Neuronal stem cell (in vitro differentiated cells): ENCODE data around the gene HTRA3.

Experiments
- DNase-seq: peaks from one replicate; pipeline ENCODE4 v3.0.0-alpha.2; 2013; ENCODE audit warnings: low spot score
- H2AFZ ChIP-seq: one replicate; pipeline ENCODE4 v1.6.1; 2013; ENCODE audit warnings: mild to moderate bottlenecking, low read length, inconsistent platforms
- H2AK5ac ChIP-seq: 2 replicates; pipeline ENCODE4 v1.6.1; 2013; ENCODE audit warnings: low read depth, mild to moderate bottlenecking, inconsistent platforms, low read length, moderate library complexity, mixed read lengths
- H2BK120ac ChIP-seq: 2 replicates; pipeline ENCODE4 v1.6.1; 2013; ENCODE audit warnings: low read depth, mild to moderate bottlenecking, inconsistent platforms, low read length, moderate library complexity, mixed read lengths
- H2BK12ac ChIP-seq: one replicate; pipeline ENCODE4 v1.6.1; 2013; ENCODE audit warnings: low read length, inconsistent platforms
- H2BK15ac ChIP-seq: 2 replicates; pipeline ENCODE4 v1.6.1; 2013; ENCODE audit warnings: mild to moderate bottlenecking, low read length, inconsistent platforms, mixed read lengths
- H2BK5ac ChIP-seq: one replicate; pipeline ENCODE4 v1.6.1; 2013; ENCODE audit warnings: inconsistent platforms, mild to moderate bottlenecking, low read length, moderate library complexity
- H3K14ac ChIP-seq: one replicate; pipeline ENCODE4 v1.6.1; 2013; ENCODE audit warnings: low read length, inconsistent platforms
- H3K18ac ChIP-seq: 2 replicates; pipeline ENCODE4 v1.6.1; 2013; ENCODE audit warnings: low read length, inconsistent platforms
- H3K23ac ChIP-seq: 2 replicates; pipeline ENCODE4 v1.6.1; 2013; ENCODE audit warnings: low read depth, mild to moderate bottlenecking, mixed read lengths, low read length, inconsistent platforms; ENCODE audit not compliant: poor library complexity
- H3K27ac ChIP-seq: replicated peaks from 3 replicates; pipeline ENCODE4 v1.5.1; 2013; ENCODE audit warnings: low read length, inconsistent platforms
- H3K27me3 ChIP-seq, 3 experiments: 2 replicates each; pipeline ENCODE4 v1.6.1; 2013; ENCODE audit warnings: low read length in 3 of 3, mild to moderate bottlenecking in 2 of 3, inconsistent platforms in 1 of 3, low read depth in 1 of 3, mixed read lengths in 1 of 3, moderate library complexity in 1 of 3; ENCODE audit not compliant: control insufficient read depth in 3 of 3, insufficient read depth in 3 of 3
- H3K36me3 ChIP-seq, 2 donors: replicated peaks in 1 of 2; 2 replicates each; pipeline ENCODE4 v1.6.1; 2013; ENCODE audit warnings: low read length in 2 of 2; ENCODE audit not compliant: control insufficient read depth in 2 of 2, insufficient read depth in 2 of 2
- H3K4ac ChIP-seq: 2 replicates; pipeline ENCODE4 v1.6.1; 2013; ENCODE audit warnings: inconsistent platforms, mild to moderate bottlenecking, low read length, moderate library complexity
- H3K4me1 ChIP-seq, 2 donors: 1 replicate in 1 of 2; 2 replicates in 1 of 2; pipeline ENCODE4 v1.6.1; 2013; ENCODE audit warnings: low read length in 2 of 2, low read depth in 1 of 2; ENCODE audit not compliant: control insufficient read depth in 2 of 2, insufficient read depth in 1 of 2
- H3K4me2 ChIP-seq: one replicate; pipeline ENCODE4 v1.6.1; 2013; ENCODE audit warnings: mild to moderate bottlenecking, low read length, inconsistent platforms; ENCODE audit not compliant: insufficient read depth, poor library complexity, severe bottlenecking
- H3K4me3 ChIP-seq, 2 donors: 2 replicates each; pipeline ENCODE4 v1.5.1; 2013; ENCODE audit warnings: low read length in 2 of 2, mild to moderate bottlenecking in 2 of 2, inconsistent platforms in 1 of 2, moderate library complexity in 1 of 2
- H3K79me1 ChIP-seq: one replicate; pipeline ENCODE4 v1.6.1; 2013; ENCODE audit warnings: low read depth, mild to moderate bottlenecking, inconsistent platforms, low read length, moderate library complexity
- H3K9ac ChIP-seq: one replicate; pipeline ENCODE4 v1.6.1; 2013; ENCODE audit warnings: mild to moderate bottlenecking, low read depth, low read length, inconsistent platforms; ENCODE audit not compliant: poor library complexity
- H3K9me3 ChIP-seq, 2 donors: replicated peaks in 1 of 2; 2 replicates each; pipeline versions ENCODE3 to v1.6.1; 2013; ENCODE audit warnings: low read length in 2 of 2, mild to moderate bottlenecking in 2 of 2, inconsistent platforms in 1 of 2, low read depth in 1 of 2, mixed read lengths in 1 of 2, moderate library complexity in 1 of 2; ENCODE audit not compliant: control insufficient read depth in 2 of 2, insufficient read depth in 1 of 2
- H4K8ac ChIP-seq: one replicate; pipeline ENCODE4 v1.6.1; 2013; ENCODE audit warnings: low read depth, mild to moderate bottlenecking, inconsistent platforms, low read length, moderate library complexity
- H4K91ac ChIP-seq: one replicate; pipeline ENCODE4 v1.6.1; 2013; ENCODE audit warnings: low read length, low read depth, mild to moderate bottlenecking, inconsistent platforms; ENCODE audit not compliant: poor library complexity
- WGBS, 2 donors: extraction: QIAGEN DNeasy Blood & Tissue Kit; methylation state at CpG; one replicate each; pipeline ENCODE4 v1.1.7; 2013; ENCODE audit warnings: missing lambda C conversion rate in 2 of 2, mixed read lengths in 1 of 2; ENCODE audit not compliant: insufficient read length in 2 of 2, insufficient replicate concordance in 1 of 2; ENCODE audit errors: extremely low coverage in 2 of 2; 5-methylcytosine and 5-hydroxymethylcytosine counted together

HTRA3 gene

DNA sequence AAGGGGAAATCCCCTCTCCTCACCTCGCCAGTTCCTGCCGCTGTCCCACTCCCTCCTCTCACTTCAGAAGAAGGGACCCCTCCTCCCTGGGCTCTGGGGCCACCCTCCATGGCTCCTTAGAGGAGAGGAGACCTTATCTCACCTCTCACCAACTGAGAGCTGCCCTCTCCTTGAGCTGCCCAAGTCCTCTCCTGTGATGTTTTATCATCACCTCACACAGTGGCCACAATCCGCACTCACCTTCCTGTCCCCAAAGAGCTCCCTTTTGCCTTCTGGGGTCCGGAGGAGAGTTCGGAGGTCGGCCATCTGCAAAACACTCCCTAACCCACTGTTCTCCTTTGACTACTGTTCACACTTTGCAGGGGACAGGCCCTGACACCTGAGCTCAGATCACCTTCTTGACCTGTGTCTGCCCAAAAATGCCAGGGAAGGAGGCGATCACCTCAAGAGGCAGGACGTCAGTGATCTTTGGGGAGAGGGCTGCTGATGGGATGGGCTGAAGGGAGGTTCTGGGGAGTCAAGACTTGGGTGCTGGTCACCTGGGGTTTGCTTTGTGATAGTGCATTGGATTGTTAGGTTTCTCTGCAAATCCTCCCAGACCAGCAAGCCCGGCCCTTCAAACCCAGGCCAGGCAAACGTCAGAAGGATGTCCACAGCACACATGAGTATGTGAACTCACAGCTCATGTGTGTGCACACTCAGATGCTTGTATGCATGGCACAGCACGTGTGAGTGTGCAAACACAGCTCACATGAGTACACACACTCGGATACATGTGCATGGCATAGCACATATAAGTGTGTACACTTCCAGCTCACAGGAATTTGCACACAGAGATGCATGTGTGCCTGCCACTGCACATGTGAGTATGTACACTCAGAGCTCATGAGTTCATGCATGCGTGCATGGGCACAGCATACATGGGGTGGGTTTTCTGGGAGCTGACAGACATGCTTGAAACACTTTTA is 41.8 kb downstream of the HTRA3 start:
- no peak overlapping the region for H2AFZ ChIP-seq

GRCh38 chr4:8312069-8312445 is 42.5 kb downstream of the HTRA3 start:
- no peak overlapping the region for H2AK5ac ChIP-seq
- H2BK12ac ChIP-seq = no peak overlapping the region
- no peak for DNase-seq
- no peak overlapping the region for H4K8ac ChIP-seq
- H3K4me3 ChIP-seq = no peak overlapping the region
- peaks cover 19 to 21% of the 10 kb centered on the region in 2 donors for H3K4me1 ChIP-seq
- H3K4ac ChIP-seq = no peak overlapping the region
- no peak overlapping the region for H2AFZ ChIP-seq
- no peaks in the 10 kb centered on the region for H3K36me3 ChIP-seq
- no peak overlapping the region for H3K14ac ChIP-seq
- WGBS, 2 donors = no CpG with 5 or more reads among the region's 3 CpGs
- H2BK5ac ChIP-seq = no peak overlapping the region
- no peak overlapping the region for H3K23ac ChIP-seq
- peaks cover 0 to 11% (median 0%) of the 10 kb centered on the region in 3 experiments for H3K27me3 ChIP-seq
- no peak overlapping the region for H3K4me2 ChIP-seq
- no peak overlapping the region for H3K18ac ChIP-seq
- no peak overlapping the region for H2BK15ac ChIP-seq
- H3K79me1 ChIP-seq = peaks cover 3% of the 10 kb centered on the region
- peaks cover 2 to 3% of the 10 kb centered on the region in 2 donors for H3K9me3 ChIP-seq
- H4K91ac ChIP-seq = no peak overlapping the region
- H3K27ac ChIP-seq = no peak overlapping the region
- H2BK120ac ChIP-seq = no peak overlapping the region
- no peak overlapping the region for H3K9ac ChIP-seq

More for the DNA sequence above, 41.8 kb downstream of the HTRA3 start:
- no peak overlapping the region for H2BK12ac ChIP-seq
- peak overlapping the region; percentile 7 for H2BK15ac ChIP-seq
- H2AK5ac ChIP-seq = peak overlapping the region; percentile 39
- no peak overlapping the region for H3K4me3 ChIP-seq
- peaks cover 0 to 11% (median 0%) of the 10 kb centered on the region in 3 experiments for H3K27me3 ChIP-seq
- WGBS, 2 donors = no CpG with 5 or more reads among the region's 13 CpGs
- H3K9ac ChIP-seq = no peak overlapping the region
- H3K4me1 ChIP-seq = peaks cover 13 to 18% of the 10 kb centered on the region in 2 donors
- H3K27ac ChIP-seq = no peak overlapping the region
- peaks cover 2 to 3% of the 10 kb centered on the region in 2 donors for H3K9me3 ChIP-seq
- no peak overlapping the region for H3K14ac ChIP-seq
- no peak overlapping the region for H3K4ac ChIP-seq
- peaks cover 3% of the 10 kb centered on the region for H3K79me1 ChIP-seq
- H2BK5ac ChIP-seq = no peak overlapping the region
- no peak for DNase-seq
- no peak overlapping the region for H4K8ac ChIP-seq
- no peak overlapping the region for H4K91ac ChIP-seq
- no peaks in the 10 kb centered on the region for H3K36me3 ChIP-seq
- no peak overlapping the region for H3K18ac ChIP-seq
- H3K4me2 ChIP-seq = no peak overlapping the region
- H3K23ac ChIP-seq = peak overlapping the region; percentile 57
- H2BK120ac ChIP-seq = no peak overlapping the region

DNA sequence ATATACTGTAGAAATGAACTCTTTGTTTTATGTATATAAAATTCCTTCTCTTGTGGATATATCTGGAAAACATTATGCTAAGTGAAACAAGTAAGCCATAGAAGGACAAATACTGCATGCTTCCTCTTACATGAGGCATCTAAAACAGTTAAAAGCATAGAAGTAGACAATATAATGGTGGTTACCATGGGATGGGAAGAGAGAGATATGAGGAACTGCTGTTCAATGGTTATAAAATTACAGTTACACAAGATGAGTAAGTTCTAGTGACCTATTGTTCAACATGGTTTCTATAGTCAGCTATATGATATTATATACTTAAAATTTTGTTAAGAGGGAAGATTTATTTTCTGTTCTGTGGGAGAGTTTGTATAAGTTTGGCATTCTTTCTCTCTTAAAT is 43.4 kb downstream of the HTRA3 start:
- Histone ChIP-seq H4K8ac (no peak overlapping the region), H3K4ac (no peak overlapping the region), H4K91ac (no peak overlapping the region), H3K23ac (no peak overlapping the region), H3K4me3 (no peak overlapping the region), H3K27ac (no peak overlapping the region), H3K27me3 (peaks cover 0 to 8% (median 0%) of the 10 kb centered on the region in 3 experiments), H3K14ac (no peak overlapping the region), H3K18ac (no peak overlapping the region), H2AK5ac (no peak overlapping the region), H2BK15ac (no peak overlapping the region), H3K9ac (no peak overlapping the region), H3K79me1 (peaks cover 3% of the 10 kb centered on the region), H3K4me2 (no peak overlapping the region), H3K36me3 (no peaks in the 10 kb centered on the region), H3K9me3 (peaks cover 2 to 3% of the 10 kb centered on the region in 2 donors), H2AFZ (no peak overlapping the region), H3K4me1 (peaks cover 19 to 22% of the 10 kb centered on the region in 2 donors), H2BK5ac (no peak overlapping the region), H2BK120ac (no peak overlapping the region), H2BK12ac (no peak overlapping the region)
- DNase-seq = no peak

GRCh38 chr4:8314691-8315255 is 45.2 kb downstream of the HTRA3 start:
- H3K27ac ChIP-seq = no peak overlapping the region
- no peak for DNase-seq
- H2BK120ac ChIP-seq = no peak overlapping the region
- H3K18ac ChIP-seq = peak overlapping the region; percentile 74
- no peak overlapping the region for H4K8ac ChIP-seq
- no peaks in the 10 kb centered on the region for H3K79me1 ChIP-seq
- no peaks in the 10 kb centered on the region for H3K36me3 ChIP-seq
- H3K14ac ChIP-seq = no peak overlapping the region
- no peak overlapping the region for H2AFZ ChIP-seq
- H2BK5ac ChIP-seq = no peak overlapping the region
- WGBS, 2 donors = no CpG with 5 or more reads among the region's 5 CpGs
- no peak overlapping the region for H3K4me2 ChIP-seq
- H2AK5ac ChIP-seq = peak overlapping the region; percentile 24
- H3K4ac ChIP-seq = no peak overlapping the region
- peaks cover 19 to 22% of the 10 kb centered on the region in 2 donors for H3K4me1 ChIP-seq
- H3K9ac ChIP-seq = no peak overlapping the region
- H3K9me3 ChIP-seq = peaks cover 3% of the 10 kb centered on the region in 2 donors
- no peak overlapping the region for H3K23ac ChIP-seq
- H3K27me3 ChIP-seq = no peaks in the 10 kb centered on the region
- H3K4me3 ChIP-seq = no peak overlapping the region
- H2BK15ac ChIP-seq = no peak overlapping the region
- H4K91ac ChIP-seq = no peak overlapping the region
- peak overlapping the region; percentile 24 for H2BK12ac ChIP-seq
